GM12878 (cell line): Measurements from ENCODE around the gene FLOT1.

ENCODE experiments used
- IRF3 ChIP-seq: fragments of 450-650 bp; IDR thresholded peaks from 2 replicates; pipeline ENCODE4 v1.6.1; 2014; ENCODE audit warnings: mild to moderate bottlenecking
- POLR2A ChIP-seq: IDR thresholded peaks from 2 replicates; pipeline ENCODE4 v1.6.1; 2011; ENCODE audit warnings: low read depth, mild to moderate bottlenecking, low read length
- SMC3 ChIP-seq: IDR thresholded peaks from 2 replicates; pipeline ENCODE4 v1.6.1; 2011; ENCODE audit warnings: low read length, improper control_type of control experiment, borderline replicate concordance
- TF ChIP-seq, protein P1 (sequence below), 3 experiments: IDR thresholded peaks in 2 of 3; conservative IDR thresholded peaks in 1 of 3; 2 replicates each; pipeline ENCODE4 v1.5.1; 2011; ENCODE audit warnings: low read depth in 3 of 3, low read length in 3 of 3, mild to moderate bottlenecking in 3 of 3, control low read depth in 2 of 3, moderate library complexity in 2 of 3, inconsistent platforms in 1 of 3, mixed read lengths in 1 of 3; ENCODE audit not compliant: control insufficient read depth in 2 of 3, insufficient read depth in 1 of 3; ENCODE audit errors: extremely low read depth in 1 of 3

DNA sequence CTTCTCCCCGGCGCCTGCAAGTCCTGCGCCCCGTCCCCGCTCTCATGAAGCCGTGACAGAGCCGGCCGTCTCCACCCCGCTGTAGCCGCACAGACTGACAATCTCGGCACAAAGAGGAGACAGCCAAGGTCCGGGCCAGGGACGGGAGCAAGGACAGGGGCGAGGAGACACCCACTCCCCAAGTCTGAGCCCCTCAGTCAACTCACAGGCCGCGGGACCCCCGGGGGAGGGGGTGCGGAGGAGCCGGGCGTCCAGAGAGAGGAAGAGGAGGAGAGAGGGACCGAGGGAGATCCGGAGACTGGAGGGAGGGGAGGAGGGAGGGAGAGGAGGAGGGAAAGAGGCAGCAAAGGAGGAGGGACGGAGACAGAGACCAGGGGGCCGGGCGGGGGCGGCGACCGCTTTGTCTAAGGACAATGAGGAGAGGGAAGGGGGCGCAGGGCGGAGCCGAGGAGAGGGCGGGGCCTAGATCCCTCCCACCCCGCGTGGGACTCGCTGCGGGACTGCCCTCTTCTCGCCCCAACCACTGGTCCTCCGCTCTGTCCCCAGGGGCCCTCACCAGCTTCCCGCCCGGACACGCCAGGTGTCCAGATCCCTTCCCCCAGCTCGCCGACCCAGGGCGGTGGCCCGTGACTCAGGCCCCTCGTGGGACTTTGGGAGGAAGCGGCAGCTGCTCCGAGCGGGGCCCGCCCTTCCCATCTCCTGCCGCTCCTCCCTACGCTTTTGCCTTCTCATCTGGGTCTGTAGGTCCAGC, 55.4 kb downstream of the FLOT1 start:
- TF ChIP-seq, protein P1, sequence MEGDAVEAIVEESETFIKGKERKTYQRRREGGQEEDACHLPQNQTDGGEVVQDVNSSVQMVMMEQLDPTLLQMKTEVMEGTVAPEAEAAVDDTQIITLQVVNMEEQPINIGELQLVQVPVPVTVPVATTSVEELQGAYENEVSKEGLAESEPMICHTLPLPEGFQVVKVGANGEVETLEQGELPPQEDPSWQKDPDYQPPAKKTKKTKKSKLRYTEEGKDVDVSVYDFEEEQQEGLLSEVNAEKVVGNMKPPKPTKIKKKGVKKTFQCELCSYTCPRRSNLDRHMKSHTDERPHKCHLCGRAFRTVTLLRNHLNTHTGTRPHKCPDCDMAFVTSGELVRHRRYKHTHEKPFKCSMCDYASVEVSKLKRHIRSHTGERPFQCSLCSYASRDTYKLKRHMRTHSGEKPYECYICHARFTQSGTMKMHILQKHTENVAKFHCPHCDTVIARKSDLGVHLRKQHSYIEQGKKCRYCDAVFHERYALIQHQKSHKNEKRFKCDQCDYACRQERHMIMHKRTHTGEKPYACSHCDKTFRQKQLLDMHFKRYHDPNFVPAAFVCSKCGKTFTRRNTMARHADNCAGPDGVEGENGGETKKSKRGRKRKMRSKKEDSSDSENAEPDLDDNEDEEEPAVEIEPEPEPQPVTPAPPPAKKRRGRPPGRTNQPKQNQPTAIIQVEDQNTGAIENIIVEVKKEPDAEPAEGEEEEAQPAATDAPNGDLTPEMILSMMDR (IDR thresholded peaks at IDR 0.05 in 2 of 3, conservative IDR thresholded peaks at IDR 0.05 in 1 of 3; ENCODE audit: control insufficient read depth in 2 of 3, extremely low read depth in 1 of 3, insufficient read depth in 1 of 3, low read depth in 3 of 3, low read length in 3 of 3), result no peak
- TF ChIP-seq IRF3, result no peak
- TF ChIP-seq SMC3, result no peak
- TF ChIP-seq POLR2A, result peak; percentile 62
